ENCODE measurements around the gene RBM44.
"Not testable (repeated sequence)": the region's sequence is repeated elsewhere in the genome, so short reads cannot be mapped to it uniquely, and the experiment has no call there.

RBM44 gene

GRCh38 chr2:237801466-237801865 lies 2.9 kb downstream of the RBM44 start:
- Histone ChIP-seq H3K9me3 (no peaks in the 10 kb centered on the region), H3K27me3 (ENCODE audit: low read depth) (no peaks in the 10 kb centered on the region; the same call in 1 of the 2 replicates), H3K36me3 (replicated peaks) (no peaks in the 10 kb centered on the region), H3K4me1 (no peaks in the 10 kb centered on the region), H3K4me3 (no peak overlapping the region)
- DNase-seq (ENCODE audit: low spot score in 2 of 2): no peak
- in situ Hi-C loops (cut with MboI; ENCODE audit: low sequenced_read_pairs): no loop called here

- DNase-seq (ENCODE audit: low spot score in 2 of 2): no peak
- no peaks in the 10 kb centered on the region for H3K9me3 ChIP-seq
- in situ Hi-C loops (cut with MboI; ENCODE audit: low sequenced_read_pairs): no loop called here
- peaks cover 6% of the 10 kb centered on the region for H3K27me3 ChIP-seq (ENCODE audit: low read depth)
- no peaks in the 10 kb centered on the region for H3K4me1 ChIP-seq
- no peak overlapping the region for H3K4me3 ChIP-seq
- no peaks in the 10 kb centered on the region for H3K36me3 ChIP-seq (replicated peaks)
These were observed 7.8 kb downstream of the RBM44 start for GRCh38 chr2:237806334-237806733.

GRCh38 chr2:237815637-237816036 lies 17.1 kb downstream of the RBM44 start:
- no peak overlapping the region for H3K4me3 ChIP-seq
- no peaks in the 10 kb centered on the region for H3K4me1 ChIP-seq
- H3K9me3 ChIP-seq: no peaks in the 10 kb centered on the region
- no peak for DNase-seq (ENCODE audit: low spot score in 2 of 2)
- peaks cover 39% of the 10 kb centered on the region for H3K27me3 ChIP-seq (ENCODE audit: low read depth)
- H3K36me3 ChIP-seq (replicated peaks): no peaks in the 10 kb centered on the region
- in situ Hi-C loops (cut with MboI; ENCODE audit: low sequenced_read_pairs): no loop called here

- no peaks in the 10 kb centered on the region for H3K9me3 ChIP-seq
These were observed 18.0 kb downstream of the RBM44 start for GRCh38 chr2:237816531-237816930.

GRCh38 chr2:237818066-237818473 lies 19.5 kb downstream of the RBM44 start:
- no peak for DNase-seq (ENCODE audit: low spot score in 2 of 2)
- in situ Hi-C loops (cut with MboI; ENCODE audit: low sequenced_read_pairs): no loop called here

More at GRCh38 chr2:237816531-237816930, 18.0 kb downstream of the RBM44 start:
- H3K4me1 ChIP-seq: no peaks in the 10 kb centered on the region
- H3K4me3 ChIP-seq: no peak overlapping the region
- no peak for DNase-seq (ENCODE audit: low spot score in 2 of 2)
- in situ Hi-C loops (cut with MboI; ENCODE audit: low sequenced_read_pairs): no loop called here
- H3K27me3 ChIP-seq (ENCODE audit: low read depth): peaks cover 39% of the 10 kb centered on the region
- H3K36me3 ChIP-seq (replicated peaks): no peaks in the 10 kb centered on the region

GRCh38 chr2:237819231-237819630 lies 20.7 kb downstream of the RBM44 start:
- Histone ChIP-seq H3K9me3 (no peaks in the 10 kb centered on the region), H3K4me1 (no peaks in the 10 kb centered on the region), H3K36me3 (replicated peaks) (no peaks in the 10 kb centered on the region), H3K27me3 (ENCODE audit: low read depth) (peaks cover 49% of the 10 kb centered on the region), H3K4me3 (no peak overlapping the region)
- DNase-seq (ENCODE audit: low spot score in 2 of 2): no peak
- in situ Hi-C loops (cut with MboI; ENCODE audit: low sequenced_read_pairs): no loop called here

More at GRCh38 chr2:237818066-237818473, 19.5 kb downstream of the RBM44 start:
- Histone ChIP-seq H3K36me3 (replicated peaks) (no peaks in the 10 kb centered on the region), H3K4me3 (no peak overlapping the region), H3K4me1 (no peaks in the 10 kb centered on the region), H3K9me3 (no peaks in the 10 kb centered on the region), H3K27me3 (ENCODE audit: low read depth) (peaks cover 44% of the 10 kb centered on the region)

- in situ Hi-C loops (cut with MboI; ENCODE audit: low sequenced_read_pairs): no loop called here
- Histone ChIP-seq H3K4me1 (no peaks in the 10 kb centered on the region), H3K36me3 (replicated peaks) (no peaks in the 10 kb centered on the region), H3K27me3 (ENCODE audit: low read depth) (peaks cover 47% of the 10 kb centered on the region), H3K9me3 (no peaks in the 10 kb centered on the region), H3K4me3 (no peak overlapping the region)
- DNase-seq (ENCODE audit: low spot score in 2 of 2): no peak
These were observed 21.8 kb downstream of the RBM44 start for GRCh38 chr2:237820421-237820820.

- in situ Hi-C loops (cut with MboI; ENCODE audit: low sequenced_read_pairs): no loop called here
- H3K9me3 ChIP-seq: no peaks in the 10 kb centered on the region
- H3K4me3 ChIP-seq: no peak overlapping the region
These were observed 25.0 kb downstream of the RBM44 start for GRCh38 chr2:237823544-237823943.

GRCh38 chr2:237824085-237824484 lies 25.5 kb downstream of the RBM44 start:
- Histone ChIP-seq H3K9me3 (no peaks in the 10 kb centered on the region), H3K36me3 (replicated peaks) (no peaks in the 10 kb centered on the region), H3K4me3 (no peak overlapping the region), H3K27me3 (ENCODE audit: low read depth) (peaks cover 36% of the 10 kb centered on the region), H3K4me1 (no peaks in the 10 kb centered on the region)
- in situ Hi-C loops (cut with MboI; ENCODE audit: low sequenced_read_pairs): no loop called here
- DNase-seq (ENCODE audit: low spot score in 2 of 2): no peak

More at GRCh38 chr2:237823544-237823943, 25.0 kb downstream of the RBM44 start:
- Histone ChIP-seq H3K36me3 (replicated peaks) (no peaks in the 10 kb centered on the region), H3K27me3 (ENCODE audit: low read depth) (peaks cover 36% of the 10 kb centered on the region), H3K4me1 (no peaks in the 10 kb centered on the region)
- DNase-seq (ENCODE audit: low spot score in 2 of 2): no peak

GRCh38 chr2:237827421-237827987 lies 28.9 kb downstream of the RBM44 start:
- in situ Hi-C loops (cut with MboI; ENCODE audit: low sequenced_read_pairs): no loop called here
- H3K27me3 ChIP-seq (ENCODE audit: low read depth): peaks cover 26% of the 10 kb centered on the region
- H3K4me3 ChIP-seq: no peak overlapping the region
- no peaks in the 10 kb centered on the region for H3K4me1 ChIP-seq
- no peak for DNase-seq (ENCODE audit: low spot score in 2 of 2)
- H3K36me3 ChIP-seq (replicated peaks): no peaks in the 10 kb centered on the region
- H3K9me3 ChIP-seq: no peaks in the 10 kb centered on the region

GRCh38 chr2:237830522-237830921 lies 31.9 kb downstream of the RBM44 start:
- in situ Hi-C loops (cut with MboI; ENCODE audit: low sequenced_read_pairs): no loop called here
- Histone ChIP-seq H3K4me1 (no peaks in the 10 kb centered on the region; the same call in 1 of the 2 replicates), H3K9me3 (no peaks in the 10 kb centered on the region), H3K36me3 (replicated peaks) (no peaks in the 10 kb centered on the region), H3K27me3 (ENCODE audit: low read depth) (peaks cover 13% of the 10 kb centered on the region), H3K4me3 (no peak overlapping the region)
- no peak for DNase-seq (ENCODE audit: low spot score in 2 of 2)

- Histone ChIP-seq H3K9me3 (no peaks in the 10 kb centered on the region), H3K4me3 (no peak overlapping the region), H3K36me3 (replicated peaks) (no peaks in the 10 kb centered on the region), H3K27me3 (ENCODE audit: low read depth) (peaks cover under 1% of the 10 kb centered on the region), H3K4me1 (no peaks in the 10 kb centered on the region; the same call in 1 of the 2 replicates)
- in situ Hi-C loops (cut with MboI; ENCODE audit: low sequenced_read_pairs): no loop called here
- no peak for DNase-seq (ENCODE audit: low spot score in 2 of 2)
These were observed 35.0 kb downstream of the RBM44 start for GRCh38 chr2:237833546-237833945.

GRCh38 chr2:237835372-237835771 lies 36.8 kb downstream of the RBM44 start:
- H3K9me3 ChIP-seq: no peaks in the 10 kb centered on the region
- no peaks in the 10 kb centered on the region; the same call in 1 of the 2 replicates for H3K4me1 ChIP-seq
- in situ Hi-C loops (cut with MboI; ENCODE audit: low sequenced_read_pairs): no loop called here
- H3K27me3 ChIP-seq (ENCODE audit: low read depth): no peaks in the 10 kb centered on the region
- no peak for DNase-seq (ENCODE audit: low spot score in 2 of 2)
- no peak overlapping the region for H3K4me3 ChIP-seq
- no peaks in the 10 kb centered on the region for H3K36me3 ChIP-seq (replicated peaks)

GRCh38 chr2:237841051-237841450 lies 42.5 kb downstream of the RBM44 start:
- no peaks in the 10 kb centered on the region for H3K27me3 ChIP-seq (ENCODE audit: low read depth)
- in situ Hi-C loops (cut with MboI; ENCODE audit: low sequenced_read_pairs): no loop called here
- H3K4me1 ChIP-seq: no peaks in the 10 kb centered on the region
- no peaks in the 10 kb centered on the region for H3K9me3 ChIP-seq
- H3K4me3 ChIP-seq: no peak overlapping the region
- H3K36me3 ChIP-seq (replicated peaks): no peaks in the 10 kb centered on the region
- no peak for DNase-seq (ENCODE audit: low spot score in 2 of 2)

- H3K9me3 ChIP-seq; H3K4me1 ChIP-seq; H3K4me3 ChIP-seq; in situ Hi-C loops (cut with MboI; ENCODE audit: low sequenced_read_pairs); H3K27me3 ChIP-seq (ENCODE audit: low read depth); DNase-seq (ENCODE audit: low spot score in 2 of 2); H3K36me3 ChIP-seq (replicated peaks): not testable (repeated sequence)
These were observed 50.4 kb downstream of the RBM44 start for GRCh38 chr2:237848940-237849339.
